Fibroblast of the conjunctiva (primary cell): Measurements from ENCODE around the gene COX7A2.

Experiments
- DNase-seq: peaks from one replicate; pipeline ENCODE4 v3.0.0-alpha.2; 2010; ENCODE audit warnings: low read depth

Gene COX7A2, protein sequence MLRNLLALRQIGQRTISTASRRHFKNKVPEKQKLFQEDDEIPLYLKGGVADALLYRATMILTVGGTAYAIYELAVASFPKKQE

GRCh38 chr6:75243333-75244062 lies at the start of gene COX7A2:
TSS of gene COX7A2 (minus strand) at chr6:75243801. CDS start at chr6:75243734, 67 bp downstream.
- peak; percentile 96 for DNase-seq

- DNase-seq: no peak
These were observed 49.0 kb upstream of the COX7A2 start for GRCh38 chr6:75292555-75292954.

DNA sequence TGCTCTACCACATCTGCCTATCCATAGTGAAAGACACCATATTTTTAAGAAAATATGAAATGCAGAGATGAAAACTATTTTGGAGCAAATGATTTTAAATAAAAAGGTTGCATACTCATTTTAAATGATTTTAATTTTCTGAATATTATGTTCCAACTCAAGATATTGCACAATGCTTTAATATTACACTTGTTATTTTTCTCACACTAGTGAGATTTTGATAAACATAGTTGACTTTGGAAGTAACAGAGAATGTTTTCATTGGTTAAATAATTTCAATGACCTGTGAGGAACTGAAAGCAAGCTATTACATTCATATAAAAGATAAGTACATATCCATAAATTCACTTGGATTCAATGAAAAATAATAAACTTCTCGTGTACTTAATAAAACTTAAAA lies 48.1 kb upstream of the COX7A2 start:
- no peak for DNase-seq

DNA sequence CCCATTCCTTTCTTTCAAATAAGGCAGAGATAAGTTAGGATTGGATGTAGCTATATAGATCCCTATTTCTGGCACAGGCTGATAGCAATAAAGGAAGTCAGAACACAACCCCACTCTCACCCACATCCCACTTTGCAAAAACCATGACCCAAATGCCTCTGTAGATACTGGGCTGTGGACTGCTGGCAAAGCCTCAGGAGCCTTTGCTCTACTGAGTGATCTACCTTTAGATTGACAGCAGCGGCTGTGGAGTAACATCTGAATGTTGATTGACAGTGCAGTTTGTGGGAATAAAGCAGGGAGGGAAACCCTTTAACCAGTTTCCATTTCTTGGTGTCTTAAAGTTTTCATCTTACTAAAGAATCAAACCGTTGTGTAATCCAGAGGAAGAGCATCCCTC lies 47.7 kb upstream of the COX7A2 start:
- DNase-seq: no peak

GRCh38 chr6:75290136-75290945 lies 46.7 kb upstream of the COX7A2 start:
- DNase-seq: no peak

DNA sequence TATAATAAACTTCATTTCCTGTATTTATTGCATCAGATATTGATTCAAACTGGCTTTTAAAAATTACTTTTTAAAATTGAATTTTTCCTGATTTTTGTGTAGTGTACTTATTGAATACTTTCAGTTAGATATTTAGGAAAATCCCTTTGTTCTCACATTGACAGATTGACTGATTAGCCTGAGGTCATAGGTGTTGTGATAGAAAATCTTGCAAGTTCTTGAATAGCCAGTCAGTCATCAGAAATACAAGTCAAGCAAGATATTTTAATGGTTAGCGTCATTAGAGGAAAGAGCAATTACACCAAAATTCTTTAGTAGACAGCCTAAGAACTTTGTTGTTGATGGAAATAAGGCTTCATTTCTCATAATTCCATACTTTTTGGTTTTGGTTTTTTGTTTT lies 44.4 kb upstream of the COX7A2 start:
- DNase-seq: no peak

- DNase-seq: no peak
These were observed 43.8 kb upstream of the COX7A2 start for GRCh38 chr6:75287424-75287823.

- DNase-seq: no peak
These were observed 43.4 kb upstream of the COX7A2 start for GRCh38 chr6:75286955-75287354.

DNA sequence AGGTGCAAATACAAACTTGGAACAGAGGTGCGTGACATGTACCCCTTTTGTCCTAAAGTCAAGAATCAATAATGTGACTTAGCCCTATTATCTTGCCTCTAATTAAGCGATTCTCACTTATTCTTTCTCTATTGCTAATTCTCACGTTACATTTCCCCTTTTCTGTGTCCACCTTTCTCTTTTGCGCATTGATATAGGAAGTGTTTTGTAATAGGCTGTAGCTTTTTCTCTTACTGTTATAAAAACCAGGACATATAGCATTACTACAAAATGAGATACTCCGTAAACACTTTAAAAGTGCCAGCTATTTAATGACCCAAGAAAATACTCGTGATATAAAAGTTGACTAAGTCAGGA lies 41.7 kb upstream of the COX7A2 start:
- DNase-seq: no peak

GRCh38 chr6:75284632-75285282 lies 41.2 kb upstream of the COX7A2 start, which contains the start of gene TMEM30A:
TSS of gene TMEM30A (minus strand) at chr6:75284792. CDS start at chr6:75284638, 154 bp downstream.
- peak; percentile 99 for DNase-seq

DNA sequence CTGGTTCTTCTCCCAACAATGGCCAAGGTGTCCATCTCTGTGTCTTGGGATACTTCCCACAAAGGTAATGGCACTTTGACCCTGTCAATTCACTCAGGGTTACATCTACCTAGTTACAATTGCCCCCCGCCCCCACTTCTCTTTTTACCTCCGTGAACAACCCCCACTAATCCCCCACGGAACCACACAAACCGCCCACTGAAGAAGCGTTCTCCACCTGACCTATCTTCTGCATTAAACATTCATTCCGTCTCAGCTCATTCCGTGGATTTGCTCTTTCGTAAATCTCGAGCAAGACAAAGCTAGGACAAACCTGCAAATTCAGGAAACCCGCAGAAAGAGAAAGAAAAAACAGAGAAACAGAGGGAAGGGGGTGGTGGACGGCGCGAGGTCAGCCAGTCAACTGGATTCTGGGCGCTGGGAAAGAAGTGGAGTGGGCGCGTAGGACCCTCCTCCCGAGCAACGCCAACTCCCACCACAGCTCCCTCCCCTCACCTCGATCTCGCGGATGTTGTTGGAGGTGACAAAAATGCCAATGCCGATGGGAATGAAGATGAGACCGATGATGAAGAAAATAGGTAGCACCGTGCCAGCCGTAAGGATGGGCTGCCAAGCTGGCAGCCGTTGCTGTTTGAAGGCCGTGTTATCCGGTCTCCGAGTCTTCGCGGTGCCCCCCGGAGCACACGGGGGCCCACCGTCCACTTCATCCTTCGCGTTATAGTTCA lies 40.5 kb upstream of the COX7A2 start:
- no peak for DNase-seq

GRCh38 chr6:75282706-75283105 lies 39.1 kb upstream of the COX7A2 start:
- DNase-seq: no peak

DNA sequence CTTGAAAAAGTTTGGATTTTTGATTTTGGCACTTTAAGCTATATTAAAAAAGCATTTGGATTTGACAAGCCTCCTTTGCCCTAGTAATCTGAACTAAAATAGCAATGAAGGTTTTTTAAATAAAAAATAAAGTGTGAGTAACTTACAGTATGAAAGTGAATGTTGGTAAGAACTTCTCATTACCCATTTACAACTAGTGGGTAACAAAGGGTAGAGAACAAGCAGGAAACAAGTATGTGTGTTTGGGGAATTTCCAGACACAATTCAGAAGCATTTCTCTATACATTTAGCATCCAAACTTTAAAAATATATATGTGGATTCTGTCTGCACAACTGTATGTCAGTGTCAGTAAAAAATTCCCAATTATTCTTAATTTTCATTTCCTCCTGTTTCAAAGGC lies 38.1 kb upstream of the COX7A2 start:
- DNase-seq: no peak

- no peak for DNase-seq
These were observed 36.7 kb upstream of the COX7A2 start for GRCh38 chr6:75280131-75280855.

DNA sequence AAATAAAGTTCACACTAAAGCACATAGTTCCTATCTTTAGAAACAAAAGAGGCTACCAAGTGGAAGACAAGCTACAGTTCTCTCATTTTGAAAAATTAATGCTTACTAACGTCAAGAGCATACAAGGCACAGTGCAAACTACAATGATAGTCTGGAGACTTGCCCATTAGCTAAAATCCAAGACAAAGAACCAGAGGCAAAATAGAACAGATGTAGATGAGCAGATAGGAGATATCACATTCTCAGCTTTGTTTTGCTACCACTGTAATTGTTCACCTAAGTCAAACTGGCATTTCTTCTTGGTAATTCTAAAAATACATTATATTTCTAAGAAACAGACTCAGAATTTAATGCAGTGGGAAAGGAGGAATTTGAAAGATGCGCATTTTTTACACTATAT lies 35.8 kb upstream of the COX7A2 start:
- DNase-seq: no peak

DNA sequence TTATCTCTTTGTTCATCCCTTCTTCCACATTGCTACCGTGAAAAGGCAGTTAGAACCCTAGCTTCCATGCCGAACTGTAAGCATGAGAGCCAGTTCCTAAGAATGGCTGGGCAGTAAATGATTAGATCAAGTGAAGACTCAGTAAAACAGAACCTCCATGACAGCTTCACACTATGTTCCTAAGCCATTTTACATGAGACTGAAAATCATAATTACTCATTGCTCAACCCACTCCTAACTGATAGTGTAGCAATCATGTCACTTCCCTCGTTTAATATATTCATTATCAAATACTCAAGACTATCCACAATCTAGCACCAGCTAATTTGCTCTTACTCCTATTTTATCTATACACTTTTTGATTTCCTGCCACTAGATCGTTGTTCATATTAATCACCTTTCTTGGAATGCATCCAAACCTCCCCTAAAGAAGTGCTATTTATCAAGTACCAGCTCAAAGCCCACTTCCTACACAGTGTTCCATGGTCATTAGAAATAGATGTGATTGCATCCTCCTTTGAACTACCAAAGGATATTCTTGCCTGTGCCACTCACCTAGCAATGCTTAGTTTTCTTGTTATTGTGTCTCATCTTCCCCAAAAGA lies 35.0 kb upstream of the COX7A2 start:
- no peak for DNase-seq

DNA sequence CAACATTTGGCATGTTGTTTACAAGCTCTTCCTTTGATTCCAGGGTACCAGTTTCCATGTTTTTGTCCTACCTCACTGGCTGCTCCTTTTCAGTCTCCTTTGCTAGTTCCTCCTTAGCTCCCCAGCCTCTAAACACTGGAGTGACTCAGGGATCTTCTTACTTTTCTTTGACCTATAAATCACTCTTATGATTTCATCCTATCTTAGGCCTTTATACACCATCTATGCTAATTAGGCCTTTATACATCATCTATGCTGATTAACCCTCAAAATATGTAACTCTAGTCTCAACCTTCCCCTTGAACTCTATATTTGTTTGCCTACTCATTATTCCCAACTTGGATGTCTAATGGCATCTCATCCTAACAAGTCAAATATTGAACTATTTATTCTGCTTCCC lies 31.5 kb upstream of the COX7A2 start:
- peak; percentile 21 for DNase-seq

DNA sequence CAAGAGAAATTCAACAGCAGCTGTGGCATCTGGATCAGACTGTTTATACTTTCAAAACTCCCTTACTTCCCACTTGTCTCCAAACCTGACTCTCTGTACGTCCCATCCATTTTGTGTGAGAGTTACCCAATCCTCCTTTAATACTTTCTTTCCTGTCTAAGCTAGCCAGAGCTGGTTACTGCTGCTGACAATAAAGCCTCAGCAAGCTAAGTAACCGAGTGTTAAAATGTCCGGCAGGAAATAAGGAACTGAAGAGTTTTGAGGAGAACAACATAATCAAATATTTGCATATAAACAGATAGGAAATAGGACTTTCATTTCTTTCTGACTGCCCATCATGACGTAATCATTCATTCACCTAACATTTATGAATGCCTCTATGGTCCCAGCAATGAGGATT lies 29.4 kb upstream of the COX7A2 start:
- DNase-seq: no peak

GRCh38 chr6:75272145-75272840 lies 28.7 kb upstream of the COX7A2 start:
- peak; percentile 56 for DNase-seq

DNA sequence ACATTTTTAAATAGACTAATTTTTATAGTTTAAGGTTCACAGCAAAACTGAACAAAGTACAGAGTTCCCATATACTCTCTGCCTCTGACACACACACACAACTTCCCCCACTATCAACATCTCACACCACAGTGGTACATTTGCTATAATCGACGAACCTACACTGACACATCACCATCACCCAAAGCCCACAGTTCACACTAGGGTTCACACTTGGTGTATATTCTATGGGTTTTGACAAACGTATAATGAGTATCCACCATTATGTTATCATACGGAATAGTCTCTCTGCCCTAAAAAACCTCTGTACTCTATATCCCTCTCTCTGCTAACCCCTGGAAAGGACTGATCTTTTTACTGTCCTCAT lies 25.4 kb upstream of the COX7A2 start:
- DNase-seq: no peak
